Activated CD8-positive, alpha-beta T cell treated with anti-CD3 and anti-CD28 coated beads, Interleukin-2, amount 10 ng/mL, durations not matched to agents 7 days and 5 days (primary cell): Measurements from ENCODE around the gene DISP2. TPM values are rescaled to one million over a fixed set of nuclear protein-coding genes. Genes with fewer than 3 reads are reported as not detected.

Source experiments
- ATAC-seq: fragments of 150-1000 bp; cut with Tn5 transposase; one replicate; pipeline ENCODE4 v1.10.0; 2021; ENCODE audit warnings: moderate library complexity
- CTCF ChIA-PET: fragments of 350-600 bp; sonication (Branson Sonifier 250); formaldehyde crosslinking; loops from one replicate; lab custom pipeline; 2021; ENCODE audit warnings: antibody characterized with exemption; lab: Charles Lee
- POLR2A ChIA-PET: fragments of 350-600 bp; sonication (Branson Sonifier 250); formaldehyde crosslinking; loops from one replicate; lab custom pipeline; 2021; ENCODE audit warnings: antibody characterized with exemption; lab: Charles Lee
- DNase-seq: peaks from one replicate; pipeline ENCODE4 v3.0.0-alpha.2; 2020
- H3K27ac Mint-ChIP-seq: one replicate; pipeline ENCODE4 v1.8.0; 2021; ENCODE audit warnings: mild to moderate bottlenecking, mixed read lengths
- H3K27me3 Mint-ChIP-seq: one replicate; pipeline ENCODE4 v1.8.0; 2021; ENCODE audit warnings: low read depth, mixed read lengths
- H3K36me3 Mint-ChIP-seq: one replicate; pipeline ENCODE4 v1.8.0; 2021; ENCODE audit warnings: low read depth, mixed read lengths
- H3K4me1 Mint-ChIP-seq: one replicate; pipeline ENCODE4 v1.8.0; 2021; ENCODE audit warnings: low read depth, mixed read lengths
- H3K4me3 Mint-ChIP-seq: one replicate; pipeline ENCODE4 v1.8.0; 2021; ENCODE audit warnings: mild to moderate bottlenecking, mixed read lengths
- H3K9me3 Mint-ChIP-seq: one replicate; pipeline ENCODE4 v1.8.0; 2022; ENCODE audit warnings: mixed read lengths; ENCODE audit not compliant: insufficient read depth
- total RNA-seq, 2 experiments: library from RNA; stranded (reverse); gene quantifications; one replicate each; pipeline ENCODE4 v1.2.3, GENCODE V29; 2021

The DISP2 gene
- total RNA-seq, 2 experiments from 2014 or later: 0.82 to 2.6 TPM

- peaks cover 56% of the 10 kb centered on the region for H3K36me3 Mint-ChIP-seq
- POLR2A ChIA-PET: no interaction called here
- DNase-seq: no peak
- H3K4me3 Mint-ChIP-seq: no peak overlapping the region
- H3K4me1 Mint-ChIP-seq: peaks cover 16% of the 10 kb centered on the region
- no peak for ATAC-seq
- no peaks in the 10 kb centered on the region for H3K27me3 Mint-ChIP-seq
- no peaks in the 10 kb centered on the region for H3K9me3 Mint-ChIP-seq
- H3K27ac Mint-ChIP-seq: no peak overlapping the region
- CTCF ChIA-PET: no interaction called here
Measured at GRCh38 chr15:40392986-40393948, 35.2 kb downstream of the DISP2 start.

- DNase-seq: no peak
- peaks cover 26% of the 10 kb centered on the region for H3K36me3 Mint-ChIP-seq
- peak; percentile 69 for ATAC-seq
- no peaks in the 10 kb centered on the region for H3K9me3 Mint-ChIP-seq
- peak overlapping the region; percentile 84 for H3K27ac Mint-ChIP-seq
- ChIA-PET POLR2A (interaction anchor here (0.6 to 2.3 kb wide), 4 partner anchors 8 to 15 kb away, joined by 3 to 14 read pairs (median 5); partner anchors contain the start of gene KNSTRN), CTCF (interaction anchor here (0.6 to 3.2 kb wide), 18 partner anchors 8 to 123 kb away, joined by 3 to 18 read pairs (median 4); partner anchors contain the start of genes IVD and KNSTRN)
- peaks cover 31% of the 10 kb centered on the region for H3K4me1 Mint-ChIP-seq
- no peaks in the 10 kb centered on the region for H3K27me3 Mint-ChIP-seq
- peak overlapping the region; percentile 61 for H3K4me3 Mint-ChIP-seq
Measured at GRCh38 chr15:40397688-40398412, 39.8 kb downstream of the DISP2 start.

GRCh38 chr15:40398413-40398873 lies 40.4 kb downstream of the DISP2 start:
- peaks cover 20% of the 10 kb centered on the region for H3K36me3 Mint-ChIP-seq
- ChIA-PET POLR2A (interaction anchor here (1.2 to 2.3 kb wide), 4 partner anchors 9 to 16 kb away, joined by 3 to 14 read pairs (median 5); partner anchors contain the start of gene KNSTRN), CTCF (interaction anchor here (0.6 to 3.2 kb wide), 18 partner anchors 7 to 229 kb away, joined by 3 to 18 read pairs (median 4); partner anchors contain the start of genes DISP2 and IVD)
- peak; percentile 86 for ATAC-seq
- peak; percentile 46 for DNase-seq
- no peaks in the 10 kb centered on the region for H3K27me3 Mint-ChIP-seq
- no peaks in the 10 kb centered on the region for H3K9me3 Mint-ChIP-seq
- peaks cover 31% of the 10 kb centered on the region for H3K4me1 Mint-ChIP-seq
- peak overlapping the region; percentile 61 for H3K4me3 Mint-ChIP-seq
- H3K27ac Mint-ChIP-seq: peak overlapping the region; percentile 84

GRCh38 chr15:40399370-40399769 lies 41.4 kb downstream of the DISP2 start:
- H3K9me3 Mint-ChIP-seq: no peaks in the 10 kb centered on the region
- no peaks in the 10 kb centered on the region for H3K27me3 Mint-ChIP-seq
- H3K4me3 Mint-ChIP-seq: no peak overlapping the region
- H3K27ac Mint-ChIP-seq: no peak overlapping the region
- DNase-seq (no peak), ATAC-seq (no peak)
- peaks cover 34% of the 10 kb centered on the region for H3K4me1 Mint-ChIP-seq
- ChIA-PET CTCF (interaction anchor here (0.6 to 2.7 kb wide), 3 partner anchors 31 to 55 kb away, joined by 3 to 17 read pairs (median 6); partner anchors contain the start of gene DISP2), POLR2A (interaction anchor here (0.6 to 2.3 kb wide), 3 partner anchors 8 to 271 kb away, joined by 3 to 7 read pairs (median 3); no protein-coding TSS in a partner anchor)
- peaks cover 15% of the 10 kb centered on the region for H3K36me3 Mint-ChIP-seq

- CTCF ChIA-PET: interaction anchor here (0.9 to 5.6 kb wide), 15 partner anchors 8 to 131 kb away, joined by 3 to 38 read pairs (median 5); partner anchors contain the start of genes BAHD1, KNSTRN and PLCB2
- Mint-ChIP-seq H3K4me3 (peak within 1 kb of the TSS; percentile 86), H3K27me3 (no peaks in the 10 kb centered on the region), H3K9me3 (no peaks in the 10 kb centered on the region), H3K4me1 (peaks cover 45% of the 10 kb centered on the region), H3K36me3 (peaks cover 37% of the 10 kb centered on the region), H3K27ac (peak within 1 kb of the TSS; percentile 95)
- peak; percentile 100 for ATAC-seq
- DNase-seq: peak; percentile 95
- POLR2A ChIA-PET: interaction anchor here (0.6 to 2.0 kb wide), 9 partner anchors 8 to 51 kb away, joined by 3 to 7 read pairs (median 4); partner anchors contain the start of gene KNSTRN
Measured at GRCh38 chr15:40405501-40406381, 47.7 kb downstream of the DISP2 start, which contains the start of gene IVD. Gene IVD, plus strand, starts transcription at chr15:40405795. Its CDS starts 33 bp downstream, at chr15:40405828.

GRCh38 chr15:40407330-40407990 lies 49.4 kb downstream of the DISP2 start:
- CTCF ChIA-PET: interaction anchor here (0.6 to 5.6 kb wide), 9 partner anchors 9 to 132 kb away, joined by 3 to 38 read pairs (median 15); partner anchors contain the start of gene KNSTRN
- DNase-seq (no peak), ATAC-seq (no peak)
- Mint-ChIP-seq H3K36me3 (peaks cover 51% of the 10 kb centered on the region), H3K4me3 (peak overlapping the region; percentile 86), H3K9me3 (no peaks in the 10 kb centered on the region), H3K4me1 (peaks cover 45% of the 10 kb centered on the region), H3K27me3 (no peaks in the 10 kb centered on the region), H3K27ac (peak overlapping the region; percentile 40)
- POLR2A ChIA-PET: interaction anchor here (0.9 to 2.1 kb wide), 4 partner anchors 9 to 34 kb away, joined by 3 to 7 read pairs (median 5); partner anchors contain the start of genes BAHD1 and KNSTRN

- Mint-ChIP-seq H3K27me3 (no peaks in the 10 kb centered on the region), H3K9me3 (no peaks in the 10 kb centered on the region), H3K4me3 (no peak overlapping the region), H3K27ac (no peak overlapping the region), H3K4me1 (peaks cover 42% of the 10 kb centered on the region), H3K36me3 (peaks cover 54% of the 10 kb centered on the region)
- CTCF ChIA-PET: interaction anchor here (1.4 to 1.8 kb wide), 2 partner anchors 12 to 134 kb away, joined by 3 to 8 read pairs; no protein-coding TSS in a partner anchor
- ATAC-seq (no peak), DNase-seq (no peak)
- POLR2A ChIA-PET: no interaction called here
Measured at GRCh38 chr15:40409366-40409765, 51.3 kb downstream of the DISP2 start.

- H3K27me3 Mint-ChIP-seq: no peaks in the 10 kb centered on the region
- ATAC-seq (no peak), DNase-seq (no peak)
- H3K27ac Mint-ChIP-seq: no peak overlapping the region
- POLR2A ChIA-PET: no interaction called here
- no peaks in the 10 kb centered on the region for H3K9me3 Mint-ChIP-seq
- peaks cover 65% of the 10 kb centered on the region for H3K36me3 Mint-ChIP-seq
- H3K4me3 Mint-ChIP-seq: no peak overlapping the region
- CTCF ChIA-PET: interaction anchor here (1.1 to 1.8 kb wide), 3 partner anchors 11 to 136 kb away, joined by 3 to 8 read pairs (median 5); no protein-coding TSS in a partner anchor
- H3K4me1 Mint-ChIP-seq: peaks cover 32% of the 10 kb centered on the region
Measured at GRCh38 chr15:40410476-40410875, 52.5 kb downstream of the DISP2 start.

- Mint-ChIP-seq H3K9me3 (no peaks in the 10 kb centered on the region), H3K4me3 (no peak overlapping the region), H3K27me3 (no peaks in the 10 kb centered on the region), H3K27ac (no peak overlapping the region), H3K4me1 (peaks cover 25% of the 10 kb centered on the region), H3K36me3 (peaks cover 62% of the 10 kb centered on the region)
- POLR2A ChIA-PET: interaction anchor here (0.6 kb wide), 1 partner anchor 108 kb away, joined by 4 read pairs; no protein-coding TSS in a partner anchor
- ATAC-seq (no peak), DNase-seq (no peak)
- CTCF ChIA-PET: no interaction called here
Measured at GRCh38 chr15:40412095-40412759, 54.2 kb downstream of the DISP2 start.
